Effector memory CD8-positive, alpha-beta T cell (primary cell): Measurements from ENCODE around the gene LRCH1.

ENCODE experiments used
- ATAC-seq: fragments of 150-1000 bp; cut with Tn5 transposase; replicated peaks from 2 replicates; pipeline ENCODE4 v1.10.0; 2021; ENCODE audit warnings: mild to moderate bottlenecking, moderate library complexity
- DNase-seq, 3 experiments: peaks; one replicate each; pipeline ENCODE4 v3.0.0; 2021
- H3K27ac Mint-ChIP-seq, 2 donors: one replicate each; pipeline ENCODE4 v1.8.0; 2022; ENCODE audit warnings: mild to moderate bottlenecking in 2 of 2, mixed read lengths in 2 of 2, moderate library complexity in 2 of 2
- H3K27me3 Mint-ChIP-seq, 2 donors: one replicate each; pipeline ENCODE4 v1.8.0; 2022; ENCODE audit warnings: mixed read lengths in 2 of 2
- H3K36me3 Mint-ChIP-seq: one replicate; pipeline ENCODE4 v1.8.0; 2022; ENCODE audit warnings: mild to moderate bottlenecking, moderate library complexity, mixed read lengths; ENCODE audit not compliant: insufficient read depth
- H3K4me1 Mint-ChIP-seq, 2 donors: one replicate each; pipeline ENCODE4 v1.8.0; 2022; ENCODE audit warnings: low read depth in 2 of 2, mixed read lengths in 2 of 2
- H3K4me3 Mint-ChIP-seq, 2 donors: one replicate each; pipeline ENCODE4 v1.8.0; 2022; ENCODE audit warnings: mild to moderate bottlenecking in 2 of 2, mixed read lengths in 2 of 2, moderate library complexity in 2 of 2
- H3K9me3 Mint-ChIP-seq, 2 donors: one replicate each; pipeline ENCODE4 v1.8.0; 2022; ENCODE audit warnings: mixed read lengths in 2 of 2

LRCH1 gene

DNA sequence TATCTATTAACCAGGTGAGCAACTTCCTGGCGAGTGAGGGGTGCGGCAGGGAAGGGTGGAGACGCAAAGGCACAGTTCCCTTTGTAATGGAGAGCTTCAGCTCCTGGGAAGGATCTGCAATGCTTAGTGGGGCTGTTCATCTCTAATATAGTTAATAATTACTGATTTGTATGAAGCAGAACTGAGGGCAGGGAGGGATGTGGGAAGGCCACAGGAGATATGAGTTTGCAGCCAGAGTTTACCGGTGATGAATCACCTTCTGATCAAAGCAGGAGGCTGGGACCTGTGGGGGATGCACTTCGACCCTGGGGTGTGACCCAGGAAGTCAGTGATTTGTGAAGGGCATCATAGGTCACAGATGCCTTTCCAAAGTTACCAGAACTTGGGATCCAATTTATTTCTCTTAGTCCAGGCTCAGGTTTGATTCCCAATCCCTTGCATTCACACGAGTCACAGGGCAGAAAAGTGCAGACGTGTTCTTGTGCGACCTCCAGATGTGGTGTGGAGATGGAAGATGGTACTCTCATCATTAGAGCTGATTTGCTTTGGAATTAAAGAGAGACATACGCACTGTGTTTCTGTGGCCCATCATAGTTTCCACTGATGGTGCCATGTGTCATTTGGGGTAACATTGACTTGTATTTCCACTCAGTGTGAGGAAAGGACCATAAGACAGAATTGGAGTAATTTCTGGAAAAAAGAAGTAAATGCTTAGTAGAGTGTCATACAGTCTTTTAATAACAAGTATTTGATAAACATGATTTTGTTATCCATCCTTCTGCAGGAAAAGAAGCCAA lies 55.0 kb downstream of the LRCH1 start:
- peak overlapping the region; percentile 86 to 88 for H3K27ac Mint-ChIP-seq
- no peaks in the 10 kb centered on the region for H3K27me3 Mint-ChIP-seq
- H3K9me3 Mint-ChIP-seq, result no peaks in the 10 kb centered on the region
- ATAC-seq, result no peak
- peaks cover 36 to 50% of the 10 kb centered on the region in 2 donors for H3K4me1 Mint-ChIP-seq
- no peak for DNase-seq
- H3K4me3 Mint-ChIP-seq, result no peak overlapping the region
- H3K36me3 Mint-ChIP-seq, result no peaks in the 10 kb centered on the region

DNA sequence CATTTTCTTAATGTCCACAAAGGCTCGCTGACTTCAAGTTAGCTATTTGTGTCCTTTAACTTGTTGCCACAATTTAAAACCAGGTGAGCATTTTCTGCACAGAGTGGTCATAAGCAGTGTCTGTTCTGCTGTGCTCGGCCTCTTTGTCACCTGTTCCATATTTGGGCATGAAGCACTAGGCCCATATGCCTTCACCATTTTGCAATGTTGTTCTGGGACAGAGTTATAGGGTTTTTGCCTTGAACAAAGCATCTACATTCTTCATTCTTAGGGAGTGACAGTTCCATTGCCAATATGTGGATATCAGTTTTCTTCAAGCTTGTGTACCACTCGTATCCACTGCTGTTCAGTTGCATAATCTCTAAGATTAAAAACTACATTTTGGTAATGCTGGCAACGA lies 56.1 kb downstream of the LRCH1 start:
- DNase-seq, result no peak
- Mint-ChIP-seq H3K9me3 (no peaks in the 10 kb centered on the region), H3K27me3 (no peaks in the 10 kb centered on the region), H3K36me3 (no peaks in the 10 kb centered on the region), H3K4me1 (peaks cover 32 to 43% of the 10 kb centered on the region in 2 donors), H3K27ac (no peak overlapping the region), H3K4me3 (no peak overlapping the region)
- ATAC-seq, result no peak

GRCh38 chr13:46609726-46610125 lies 56.8 kb downstream of the LRCH1 start:
- ATAC-seq (no peak), DNase-seq (no peak)
- Mint-ChIP-seq H3K4me3 (no peak overlapping the region), H3K27ac (no peak overlapping the region), H3K9me3 (no peaks in the 10 kb centered on the region), H3K27me3 (no peaks in the 10 kb centered on the region), H3K4me1 (peaks cover 30 to 37% of the 10 kb centered on the region in 2 donors), H3K36me3 (no peaks in the 10 kb centered on the region)

- Mint-ChIP-seq H3K9me3 (no peaks in the 10 kb centered on the region), H3K27me3 (no peaks in the 10 kb centered on the region), H3K27ac (no peak overlapping the region), H3K4me1 (peaks cover 22 to 36% of the 10 kb centered on the region in 2 donors), H3K4me3 (no peak overlapping the region), H3K36me3 (no peaks in the 10 kb centered on the region)
- DNase-seq, result no peak
- no peak for ATAC-seq
These were observed 59.3 kb downstream of the LRCH1 start for GRCh38 chr13:46612267-46612666.

DNA sequence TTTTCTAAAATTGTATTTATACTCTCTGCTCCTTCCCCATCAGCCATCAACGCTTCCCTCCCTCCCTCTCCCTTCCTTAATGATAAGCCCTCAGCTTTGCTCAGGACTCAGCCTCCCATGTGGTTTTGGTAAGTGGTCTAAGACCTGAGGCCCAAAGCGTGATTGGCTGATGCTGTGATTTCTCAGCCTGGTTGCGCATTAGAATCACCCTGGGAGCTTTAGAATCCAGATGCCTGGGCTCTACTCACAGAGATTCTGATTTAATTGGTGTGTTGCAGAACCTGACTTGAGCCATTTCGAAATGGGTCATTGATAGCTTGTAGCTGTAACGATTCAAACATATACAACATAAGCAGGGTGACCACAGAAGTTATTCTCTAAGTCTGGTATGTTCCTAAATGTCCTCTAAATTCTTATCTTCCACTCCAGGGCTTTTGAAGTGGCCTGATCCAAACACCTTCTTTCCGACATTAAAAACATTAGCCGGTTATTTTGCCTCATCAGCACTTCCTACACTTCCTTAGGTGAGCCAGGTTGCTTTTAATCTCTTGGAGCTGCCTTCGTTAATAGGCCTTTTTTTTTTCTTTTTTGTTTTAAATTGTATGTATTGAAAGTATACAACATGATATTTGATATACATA lies 60.6 kb downstream of the LRCH1 start:
- ATAC-seq, result no peak
- no peak for DNase-seq
- Mint-ChIP-seq H3K9me3 (no peaks in the 10 kb centered on the region), H3K4me3 (no peak overlapping the region), H3K36me3 (no peaks in the 10 kb centered on the region), H3K4me1 (peaks cover 13 to 35% of the 10 kb centered on the region in 2 donors), H3K27ac (no peak overlapping the region), H3K27me3 (no peaks in the 10 kb centered on the region)

DNA sequence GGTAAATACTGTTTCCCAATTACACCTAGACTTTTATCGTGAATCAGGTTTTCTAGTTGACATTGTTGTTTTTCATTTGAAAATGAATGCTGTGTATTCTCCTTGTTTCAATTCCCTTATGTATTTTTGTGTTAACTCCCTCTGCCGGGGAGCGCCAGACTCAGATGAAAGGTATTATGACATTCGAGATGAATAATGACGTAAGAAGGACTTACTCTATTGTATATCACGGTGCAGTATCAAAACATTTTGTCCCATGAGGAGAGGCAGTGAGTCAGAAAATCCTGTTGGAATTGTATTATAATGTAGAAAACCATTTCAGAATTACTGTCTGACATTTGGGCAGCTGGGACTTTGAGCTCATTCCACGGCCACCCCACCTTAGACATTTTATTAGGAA lies 61.6 kb downstream of the LRCH1 start:
- Mint-ChIP-seq H3K4me3 (no peak overlapping the region), H3K27ac (no peak overlapping the region), H3K4me1 (peaks cover 18 to 33% of the 10 kb centered on the region in 2 donors), H3K27me3 (no peaks in the 10 kb centered on the region), H3K36me3 (no peaks in the 10 kb centered on the region), H3K9me3 (no peaks in the 10 kb centered on the region)
- no peak for ATAC-seq
- DNase-seq, result no peak

- Mint-ChIP-seq H3K4me3 (no peak overlapping the region), H3K36me3 (no peaks in the 10 kb centered on the region), H3K27ac (peak overlapping the region; percentile 42 to 50), H3K4me1 (peaks cover 21 to 38% of the 10 kb centered on the region in 2 donors), H3K27me3 (no peaks in the 10 kb centered on the region), H3K9me3 (no peaks in the 10 kb centered on the region)
- ATAC-seq, result no peak
- no peak for DNase-seq
These were observed 63.0 kb downstream of the LRCH1 start for GRCh38 chr13:46615888-46616531.

GRCh38 chr13:46617229-46617721 lies 64.3 kb downstream of the LRCH1 start:
- Mint-ChIP-seq H3K27me3 (no peaks in the 10 kb centered on the region), H3K9me3 (no peaks in the 10 kb centered on the region), H3K27ac (no peak overlapping the region), H3K4me1 (peaks cover 23 to 43% of the 10 kb centered on the region in 2 donors), H3K4me3 (no peak overlapping the region), H3K36me3 (no peaks in the 10 kb centered on the region)
- DNase-seq (no peak), ATAC-seq (no peak)

DNA sequence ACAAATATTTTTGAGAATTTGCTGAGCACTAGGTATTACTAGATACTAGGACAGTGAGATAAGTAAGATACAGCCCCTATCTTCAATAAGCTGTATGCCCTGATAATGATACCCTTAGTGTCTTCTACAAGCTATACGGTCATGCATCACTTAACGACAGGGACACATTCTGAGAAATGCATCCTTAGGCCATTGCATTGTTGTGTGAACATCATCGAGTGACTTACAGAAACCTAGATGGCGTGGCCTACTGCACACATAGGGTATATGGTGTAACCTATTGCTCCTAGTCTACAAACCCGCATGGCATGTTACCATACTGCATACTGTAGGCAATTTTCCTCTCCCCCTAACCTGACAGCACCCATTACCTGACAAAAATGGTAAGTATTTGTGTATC lies 64.9 kb downstream of the LRCH1 start:
- Mint-ChIP-seq H3K9me3 (no peaks in the 10 kb centered on the region), H3K36me3 (no peaks in the 10 kb centered on the region), H3K27ac (no peak overlapping the region), H3K4me1 (peaks cover 25 to 43% of the 10 kb centered on the region in 2 donors), H3K27me3 (no peaks in the 10 kb centered on the region), H3K4me3 (no peak overlapping the region)
- DNase-seq (no peak), ATAC-seq (no peak)

- ATAC-seq (no peak), DNase-seq (no peak)
- Mint-ChIP-seq H3K4me3 (no peak overlapping the region), H3K9me3 (no peaks in the 10 kb centered on the region), H3K27ac (peak overlapping the region in 1 of 2 donors; percentile 67), H3K4me1 (peaks cover 25 to 43% of the 10 kb centered on the region in 2 donors), H3K36me3 (no peaks in the 10 kb centered on the region), H3K27me3 (no peaks in the 10 kb centered on the region)
These were observed 65.8 kb downstream of the LRCH1 start for GRCh38 chr13:46618694-46619254.

DNA sequence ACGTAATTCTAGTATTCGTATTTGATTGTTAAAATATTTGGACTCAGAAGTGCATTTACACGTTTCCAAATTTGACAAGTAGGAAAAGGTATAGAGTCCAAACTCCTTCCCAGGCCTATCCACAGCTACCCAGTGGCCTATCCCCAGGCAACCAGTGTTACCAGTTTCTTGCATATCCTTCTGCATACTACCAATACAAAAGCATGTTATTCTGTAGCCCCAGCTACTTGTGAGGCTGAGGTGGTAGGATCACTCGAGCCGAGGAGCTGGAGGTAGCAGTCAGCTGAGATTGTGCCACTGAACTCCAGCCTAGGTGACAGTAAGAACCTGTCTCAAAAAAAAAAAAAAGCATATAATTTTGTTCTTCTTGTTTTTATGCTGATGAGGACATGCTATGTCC lies 67.1 kb downstream of the LRCH1 start:
- Mint-ChIP-seq H3K9me3 (no peaks in the 10 kb centered on the region), H3K4me1 (peaks cover 32 to 54% of the 10 kb centered on the region in 2 donors), H3K27me3 (no peaks in the 10 kb centered on the region), H3K4me3 (no peak overlapping the region), H3K27ac (no peak overlapping the region), H3K36me3 (no peaks in the 10 kb centered on the region)
- DNase-seq (no peak), ATAC-seq (no peak)

DNA sequence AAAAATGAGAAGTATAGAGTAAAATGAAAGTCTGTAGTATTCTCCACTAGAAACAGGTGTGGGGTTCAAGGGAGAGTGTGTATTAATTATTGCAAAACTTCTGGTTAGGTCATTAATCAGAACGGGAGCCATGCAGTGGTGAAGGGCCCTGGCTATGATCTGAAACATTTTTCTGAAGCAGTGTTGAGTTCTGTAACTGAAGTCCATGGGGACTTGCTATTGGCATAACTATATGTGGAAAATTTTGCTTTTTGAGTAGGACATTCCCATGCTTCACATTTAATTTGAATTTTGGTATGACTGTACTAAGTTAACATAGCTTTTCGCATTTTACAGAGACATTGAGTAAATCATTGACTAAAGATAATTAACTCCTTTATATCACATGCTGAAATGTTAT lies 67.5 kb downstream of the LRCH1 start:
- H3K4me1 Mint-ChIP-seq, result peaks cover 36 to 57% of the 10 kb centered on the region in 2 donors
- H3K27ac Mint-ChIP-seq, result no peak overlapping the region
- no peaks in the 10 kb centered on the region for H3K27me3 Mint-ChIP-seq

DNA sequence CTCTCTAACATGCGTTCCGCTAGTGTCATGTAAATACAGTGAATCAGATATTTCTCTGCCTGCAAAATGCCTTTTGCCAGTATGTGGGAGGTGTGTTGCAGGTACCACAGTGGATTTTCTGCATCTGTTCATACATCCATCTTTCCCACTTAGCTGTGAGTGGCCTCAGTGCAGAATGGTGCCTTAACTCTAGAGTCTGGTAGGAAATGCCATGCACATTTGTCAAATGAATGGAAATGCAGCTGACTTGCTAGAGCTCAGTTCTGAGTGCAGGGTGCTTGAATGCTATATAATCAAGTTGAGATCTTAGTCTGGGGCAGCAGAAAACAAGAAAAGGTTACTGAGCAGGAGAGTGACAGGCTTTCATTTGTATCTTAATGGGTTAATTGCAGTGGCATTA lies 68.2 kb downstream of the LRCH1 start:
- DNase-seq (no peak), ATAC-seq (no peak)
- no peak overlapping the region for H3K4me3 Mint-ChIP-seq
- H3K4me1 Mint-ChIP-seq, result peaks cover 38 to 57% of the 10 kb centered on the region in 2 donors
- H3K9me3 Mint-ChIP-seq, result no peaks in the 10 kb centered on the region
- no peak overlapping the region for H3K27ac Mint-ChIP-seq
- no peaks in the 10 kb centered on the region for H3K36me3 Mint-ChIP-seq
- H3K27me3 Mint-ChIP-seq, result no peaks in the 10 kb centered on the region

More for the DNA sequence above, 67.5 kb downstream of the LRCH1 start:
- Mint-ChIP-seq H3K36me3 (no peaks in the 10 kb centered on the region), H3K9me3 (no peaks in the 10 kb centered on the region), H3K4me3 (no peak overlapping the region)
- ATAC-seq (no peak), DNase-seq (no peak)
